Daoy (cell line): ENCODE results near the gene CCDC33. TPM values are rescaled to one million over a fixed set of nuclear protein-coding genes. Genes with fewer than 3 reads are reported as not detected.

Experiments used
- DNase-seq: peaks from one replicate; pipeline ENCODE4 v3.0.0-alpha.2; 2015; ENCODE audit warnings: low read depth
- total RNA-seq: library from RNA; depleted of rRNA; stranded (reverse); fragments of >200 nt; shearing (Covaris generic); gene quantifications from 2 replicates; pipeline ENCODE4 v1.2.3, GENCODE V29; 2014; rRNA removed

The CCDC33 gene
- total RNA-seq, 1 experiment from 2014 or later, result 4.9 TPM

GRCh38 chr15:74380361-74381189, 144.4 kb downstream of the CCDC33 start:
- peak; percentile 46 for DNase-seq

GRCh38 chr15:74381190-74381453, 145.0 kb downstream of the CCDC33 start:
- no peak for DNase-seq

GRCh38 chr15:74381481-74381880, 145.4 kb downstream of the CCDC33 start:
- DNase-seq, result no peak

- peak; percentile 90 for DNase-seq
Measured at GRCh38 chr15:74382004-74382816, 146.1 kb downstream of the CCDC33 start.

- DNase-seq, result no peak
Measured at GRCh38 chr15:74383286-74383685, 147.2 kb downstream of the CCDC33 start.

- DNase-seq, result peak; percentile 88
Measured at GRCh38 chr15:74383695-74384565, 147.8 kb downstream of the CCDC33 start.

GRCh38 chr15:74384566-74384880, 148.4 kb downstream of the CCDC33 start:
- DNase-seq, result no peak

GRCh38 chr15:74384881-74385643, 148.9 kb downstream of the CCDC33 start:
- peak; percentile 94 for DNase-seq

- DNase-seq, result no peak
Measured at GRCh38 chr15:74385733-74386132, 149.6 kb downstream of the CCDC33 start.

Other genes with a start within 250 kb of the CCDC33 start
- 14.1 and 19.9 TPM in 2 replicates for gene STOML1, start 244.0 kb upstream of the CCDC33 start, total RNA-seq
- 42.0 and 46.5 TPM in 2 replicates for gene PML, start 241.6 kb upstream of the CCDC33 start, total RNA-seq
- gene GOLGA6A, start 153.8 kb upstream of the CCDC33 start, total RNA-seq, result 0.06 TPM in 1 of 2 replicates, not detected in the other
- gene ISLR2, start 105.7 kb upstream of the CCDC33 start, total RNA-seq, result not detected in 2 replicates
- 0.06 and 0.29 TPM in 2 replicates for gene ISLR, start 62.6 kb upstream of the CCDC33 start, total RNA-seq
- gene STRA6, start 33.5 kb upstream of the CCDC33 start, total RNA-seq, result 28.3 and 30.8 TPM in 2 replicates
- gene CYP11A1, start 131.3 kb downstream of the CCDC33 start, total RNA-seq, result 0.06 and 0.12 TPM in 2 replicates
- gene SEMA7A, start 197.6 kb downstream of the CCDC33 start, total RNA-seq, result 36.2 and 48.3 TPM in 2 replicates
- 109 and 115 TPM in 2 replicates for gene UBL7, start 224.8 kb downstream of the CCDC33 start, total RNA-seq